GM12878 (cell line): ENCODE measurements around the gene SEMG1.

Experiments used
- ATF7 ChIP-seq: fragments of 450-650 bp; IDR thresholded peaks from 2 replicates; pipeline ENCODE4 v1.6.1; 2016; ENCODE audit warnings: low read depth, mild to moderate bottlenecking
- CEBPB ChIP-seq, 2 experiments: fragments of 150-350 bp in 1 of 2; IDR thresholded peaks; 2 replicates each; pipeline ENCODE4 v1.6.1; 2012 to 2014; ENCODE audit warnings: low read depth in 2 of 2, low read length in 2 of 2, borderline replicate concordance in 1 of 2, inconsistent platforms in 1 of 2
- NFYB ChIP-seq: IDR thresholded peaks from 2 replicates; pipeline ENCODE4 v1.6.1; 2011; ENCODE audit warnings: low read depth, mild to moderate bottlenecking, low read length, improper control_type of control experiment, moderate library complexity; ENCODE audit not compliant: insufficient read depth
- POLR2AphosphoS5 ChIP-seq: IDR thresholded peaks from 2 replicates; pipeline ENCODE4 v1.6.1; 2011; ENCODE audit warnings: mild to moderate bottlenecking, low read length, inconsistent platforms
- RFX5 ChIP-seq: IDR thresholded peaks from 2 replicates; pipeline ENCODE4 v1.6.1; 2011; ENCODE audit warnings: low read depth, low read length, improper control_type of control experiment
- ZSCAN29 ChIP-seq: fragments of 450-650 bp; IDR thresholded peaks from 2 replicates; pipeline ENCODE4 v1.6.1; 2017; ENCODE audit warnings: mild to moderate bottlenecking, moderate library complexity

DNA sequence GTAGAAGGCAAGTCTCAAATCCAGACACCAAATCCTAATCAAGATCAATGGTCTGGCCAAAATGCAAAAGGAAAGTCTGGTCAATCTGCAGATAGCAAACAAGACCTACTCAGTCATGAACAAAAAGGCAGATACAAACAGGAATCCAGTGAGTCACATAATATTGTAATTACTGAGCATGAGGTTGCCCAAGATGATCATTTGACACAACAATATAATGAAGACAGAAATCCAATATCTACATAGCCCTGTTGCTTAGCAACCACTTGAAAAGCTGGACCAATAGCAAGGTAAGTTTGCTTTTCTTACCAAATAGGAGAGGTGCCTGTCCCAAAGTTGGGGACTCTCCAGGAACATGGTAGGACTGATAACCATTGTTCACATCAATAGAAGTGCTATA, 16.3 kb downstream of the SEMG1 start:
- TF ChIP-seq ATF7 (no peak), POLR2AphosphoS5 (no peak), NFYB (no peak), CEBPB (IDR thresholded peaks at IDR 0.05; ENCODE audit: borderline replicate concordance in 1 of 2, low read depth in 2 of 2, low read length in 2 of 2) (no peak), RFX5 (no peak), ZSCAN29 (no peak)
